NCI-H774 (cell line): Measurements from ENCODE around the gene RSPH3.
"Not testable (repeated sequence)": the region's sequence is repeated elsewhere in the genome, so short reads cannot be mapped to it uniquely, and the experiment has no call there.

Source experiments
- DNase-seq: peaks from one replicate; lab custom pipeline; 2025; lab: John Stamatoyannopoulos, UW

The RSPH3 gene

GRCh38 chr6:158999666-159000403 is at the start of gene RSPH3:
RSPH3 (minus strand) TSS chr6:159000202; CDS start chr6:158999550, 652 bp downstream.
- peak; percentile 99 for DNase-seq

GRCh38 chr6:159047891-159048685 is 48.1 kb upstream of the RSPH3 start:
- no peak for DNase-seq

DNA sequence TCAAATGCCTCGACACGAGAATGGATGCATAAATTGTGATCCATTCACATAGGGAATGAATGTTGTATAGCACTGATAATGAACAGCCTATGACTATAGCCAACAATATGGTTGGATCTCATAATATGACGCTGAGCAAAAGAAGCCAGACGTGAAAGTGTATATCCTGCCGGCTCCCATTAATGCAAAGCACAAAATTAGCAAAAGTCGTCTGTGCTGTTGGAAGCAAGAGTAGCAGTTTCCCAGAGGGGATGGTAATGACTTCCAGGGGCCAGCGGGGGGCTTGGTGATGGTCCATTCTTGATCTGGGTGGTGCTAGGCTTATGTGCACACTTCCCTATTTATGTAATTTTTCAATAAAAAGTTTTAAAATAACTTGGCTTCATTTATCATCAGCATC is 45.8 kb upstream of the RSPH3 start:
- no peak for DNase-seq

DNA sequence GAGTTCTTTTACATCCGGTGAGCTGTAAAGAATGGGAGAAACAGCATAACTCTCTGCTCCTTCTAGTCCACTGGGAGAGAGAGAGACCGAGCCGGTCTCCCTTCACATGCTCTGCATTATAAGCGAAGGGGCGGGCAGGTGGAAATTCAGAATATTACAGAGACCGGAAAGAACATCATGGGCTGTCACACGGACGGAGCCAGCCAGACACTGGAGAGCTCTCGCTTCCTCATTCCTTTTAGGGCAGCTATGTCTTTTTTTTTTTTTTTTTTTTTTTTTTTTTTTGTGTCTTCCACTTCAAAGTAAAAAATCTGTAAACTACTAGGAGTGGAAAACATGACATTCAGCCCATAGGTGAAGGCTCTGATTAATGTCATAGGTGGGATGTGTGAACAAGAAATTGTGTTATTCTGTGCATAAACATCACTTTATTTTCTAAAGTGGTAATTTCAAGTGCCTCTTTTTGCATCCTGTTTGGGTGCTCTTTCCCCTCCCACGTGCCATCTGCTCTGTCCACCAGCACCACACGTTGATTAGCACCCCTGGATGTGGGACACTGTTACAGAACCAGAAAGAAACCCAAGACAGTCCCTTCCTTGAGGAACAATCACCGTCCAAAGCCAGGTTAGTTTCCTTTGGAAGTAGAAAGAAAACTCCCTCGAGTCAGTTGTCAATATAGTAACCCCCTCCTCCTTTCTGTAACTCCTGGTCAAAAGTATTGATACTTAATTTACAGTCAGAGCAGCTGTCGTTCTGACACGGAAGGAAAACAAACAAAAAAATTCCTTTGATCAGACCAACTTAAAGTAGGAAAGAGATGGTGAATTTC is 45.1 kb upstream of the RSPH3 start, which contains the start of gene TAGAP:
Gene TAGAP, minus strand, starts transcription at position 93 of the 829 bp plus-strand sequence. CDS start 845 bp downstream, outside the sequence.
- peak; percentile 72 for DNase-seq

DNA sequence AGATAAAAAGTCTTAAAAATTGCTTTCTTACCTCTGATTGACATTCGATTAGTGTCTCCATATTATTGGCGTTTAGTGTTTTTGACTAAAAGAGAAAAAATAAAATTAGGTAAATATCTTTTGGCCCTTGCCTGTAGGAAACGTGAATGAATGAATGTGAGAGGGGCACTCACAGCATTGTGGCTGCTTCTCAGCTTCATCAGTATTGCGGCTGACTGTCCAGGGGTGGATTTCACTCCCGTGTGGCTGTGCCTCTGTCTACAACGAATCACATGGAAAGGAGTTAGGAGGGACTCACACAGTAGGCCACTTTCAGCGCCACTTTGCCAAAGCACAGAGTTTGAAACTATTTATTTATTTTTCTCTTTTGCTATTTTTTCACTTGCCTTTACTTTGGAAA is 43.9 kb upstream of the RSPH3 start:
- DNase-seq: no peak

DNA sequence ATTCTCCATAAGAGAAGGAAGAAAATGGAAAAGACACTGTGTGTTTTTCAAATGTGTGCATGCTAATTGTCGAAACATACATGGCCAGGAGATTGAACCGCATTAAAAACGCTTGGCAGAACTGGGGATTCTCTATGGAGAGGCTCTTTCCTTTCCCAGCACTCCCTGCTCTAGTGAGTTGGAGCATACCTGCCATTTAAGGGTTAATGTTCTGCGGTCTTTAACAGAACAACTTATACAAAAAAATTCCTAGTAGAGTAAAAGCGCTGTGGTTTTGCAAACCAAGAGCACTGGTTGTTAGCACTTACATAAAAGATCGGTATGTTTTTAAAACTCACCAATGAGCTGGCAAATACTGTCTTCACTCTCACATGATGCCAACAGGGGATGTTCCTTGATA is 43.2 kb upstream of the RSPH3 start:
- no peak for DNase-seq

GRCh38 chr6:159042826-159043181 is 42.8 kb upstream of the RSPH3 start:
- DNase-seq: no peak

GRCh38 chr6:159042003-159042825 is 42.2 kb upstream of the RSPH3 start:
- peak; percentile 89 for DNase-seq

GRCh38 chr6:159041181-159041580 is 41.2 kb upstream of the RSPH3 start:
- DNase-seq: no peak

DNA sequence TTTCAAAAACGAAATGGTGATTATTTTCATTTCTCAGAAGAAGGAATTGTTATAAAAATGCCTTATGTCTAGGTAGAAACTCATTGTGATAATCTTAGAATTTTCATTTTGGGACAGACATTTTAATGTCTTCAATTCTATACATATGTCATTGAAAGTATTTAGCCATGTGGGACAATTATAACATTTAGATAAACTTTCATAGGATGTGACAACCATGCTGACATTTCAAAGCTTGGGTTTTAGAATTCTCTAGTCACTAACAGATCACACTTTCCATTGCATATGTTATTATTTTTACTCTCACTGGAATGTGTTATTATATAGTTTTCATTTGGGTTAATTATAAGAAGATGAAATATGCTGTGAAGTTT is 39.9 kb upstream of the RSPH3 start:
- no peak for DNase-seq

GRCh38 chr6:159038914-159039884 is 39.2 kb upstream of the RSPH3 start:
- DNase-seq: no peak

DNA sequence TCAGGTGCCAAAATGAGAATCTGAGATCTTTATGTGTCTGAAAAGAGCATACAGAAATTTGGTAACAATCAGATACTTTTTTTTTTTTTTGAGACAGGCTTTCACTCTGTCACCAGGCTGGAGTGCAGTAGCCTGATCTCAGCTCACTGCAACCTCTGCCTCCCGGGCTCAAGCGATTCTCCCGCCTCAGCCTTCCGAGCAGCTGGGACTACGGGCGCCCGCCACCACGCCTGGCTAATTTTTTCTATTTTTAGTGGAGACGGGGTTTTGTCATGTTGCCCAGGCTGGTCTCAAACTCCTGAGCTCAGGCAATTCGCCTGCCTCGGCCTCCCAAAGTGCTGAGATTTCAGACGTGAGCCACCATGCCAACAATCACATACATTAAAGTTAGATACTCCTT is 38.3 kb upstream of the RSPH3 start:
- not testable (repeated sequence) for DNase-seq

DNA sequence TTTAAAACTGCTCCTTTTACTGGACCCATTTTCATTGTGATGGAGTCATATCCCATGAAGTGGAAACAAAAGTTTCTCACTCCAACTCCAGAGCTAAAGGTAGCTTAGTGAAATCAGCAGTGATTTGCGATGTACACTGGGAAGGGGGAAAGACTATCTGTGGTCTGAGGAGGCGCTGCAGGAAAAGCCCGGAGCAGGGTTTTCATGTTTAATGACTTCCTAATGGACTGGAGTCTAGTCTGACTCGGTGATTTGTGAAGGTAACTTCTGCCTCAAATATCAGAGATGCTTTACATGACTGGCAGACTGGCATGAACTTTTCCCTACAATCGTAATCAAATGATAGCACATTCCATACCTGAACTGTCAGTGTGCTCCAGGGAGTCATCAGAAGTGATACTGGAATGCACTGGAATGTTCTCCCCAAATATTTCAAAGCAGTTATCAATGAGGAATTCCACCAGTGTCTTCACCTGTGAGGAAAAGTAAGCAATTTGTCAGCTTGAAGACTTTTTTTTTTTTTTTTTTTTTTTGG is 37.8 kb upstream of the RSPH3 start:
- DNase-seq: no peak

DNA sequence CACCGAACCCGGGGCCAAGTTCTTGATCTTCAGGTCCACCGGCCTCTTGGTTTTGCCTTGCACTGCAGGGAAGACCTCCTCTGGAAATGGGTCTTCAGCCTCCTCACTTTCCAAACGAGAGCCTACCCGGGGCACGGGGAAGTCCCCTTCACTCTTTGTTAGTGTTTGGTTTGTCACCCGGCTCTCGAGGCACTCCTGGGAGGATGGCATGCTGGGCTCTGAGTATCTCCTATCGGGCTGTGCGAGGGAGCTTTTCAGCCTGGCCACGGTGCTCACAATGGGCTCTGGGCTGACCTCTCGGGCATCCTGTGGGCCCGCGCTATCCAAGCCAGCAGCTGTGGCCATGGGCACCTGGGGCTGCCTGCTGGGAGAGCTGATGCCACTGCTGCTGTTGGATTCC is 36.7 kb upstream of the RSPH3 start:
- DNase-seq: no peak

GRCh38 chr6:159035891-159036290 is 35.9 kb upstream of the RSPH3 start:
- DNase-seq: no peak

GRCh38 chr6:159033160-159034049 is 33.4 kb upstream of the RSPH3 start:
- DNase-seq: no peak

DNA sequence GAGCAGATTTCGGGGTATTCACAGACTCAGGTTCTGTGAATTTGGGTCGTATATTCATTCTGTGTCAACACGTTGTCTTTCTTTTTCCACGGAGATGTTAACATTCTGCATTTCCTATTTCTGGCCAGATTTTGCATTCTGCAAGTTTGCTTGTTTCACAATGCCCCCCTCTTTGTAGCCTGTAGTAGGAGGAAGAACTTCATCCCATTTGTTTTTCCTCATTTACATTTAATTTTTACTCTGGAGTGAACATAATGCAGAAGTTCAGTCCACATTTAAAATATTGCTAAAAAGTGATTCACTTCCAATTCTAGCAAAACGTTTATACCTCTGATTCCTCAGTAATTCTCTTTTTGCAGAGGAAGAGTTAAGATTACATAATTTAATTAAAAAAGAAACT is 31.8 kb upstream of the RSPH3 start:
- DNase-seq: no peak

GRCh38 chr6:159030168-159030567 is 30.2 kb upstream of the RSPH3 start:
- DNase-seq: no peak

GRCh38 chr6:159025224-159025623 is 25.2 kb upstream of the RSPH3 start:
- not testable (repeated sequence) for DNase-seq
